NCI-H345 (cell line): ENCODE measurements around the gene CIAPIN1.

Experiments used
- DNase-seq: peaks from one replicate; lab custom pipeline; 2025; lab: John Stamatoyannopoulos, UW

CIAPIN1 gene

DNA sequence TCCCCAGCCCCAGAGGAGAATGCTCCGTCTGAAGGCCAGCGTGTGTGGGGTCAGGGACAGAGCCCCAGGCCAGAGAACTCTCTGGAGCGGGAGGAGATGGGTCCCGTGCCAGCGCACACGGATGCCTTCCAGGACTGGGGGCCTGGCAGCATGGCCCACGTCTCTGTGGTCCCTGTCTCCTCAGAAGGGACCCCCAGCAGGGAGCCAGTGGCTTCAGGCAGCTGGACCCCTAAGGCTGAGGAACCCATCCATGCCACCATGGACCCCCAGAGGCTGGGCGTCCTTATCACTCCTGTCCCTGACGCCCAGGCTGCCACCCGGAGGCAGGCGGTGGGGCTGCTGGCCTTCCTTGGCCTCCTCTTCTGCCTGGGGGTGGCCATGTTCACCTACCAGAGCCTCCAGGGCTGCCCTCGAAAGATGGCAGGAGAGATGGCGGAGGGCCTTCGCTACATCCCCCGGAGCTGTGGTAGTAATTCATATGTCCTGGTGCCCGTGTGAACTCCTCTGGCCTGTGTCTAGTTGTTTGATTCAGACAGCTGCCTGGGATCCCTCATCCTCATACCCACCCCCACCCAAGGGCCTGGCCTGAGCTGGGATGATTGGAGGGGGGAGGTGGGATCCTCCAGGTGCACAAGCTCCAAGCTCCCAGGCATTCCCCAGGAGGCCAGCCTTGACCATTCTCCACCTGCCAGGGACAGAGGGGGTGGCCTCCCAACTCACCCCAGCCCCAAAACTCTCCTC is 64.5 kb downstream of the CIAPIN1 start:
- no peak for DNase-seq

- no peak for DNase-seq
These were observed 65.2 kb downstream of the CIAPIN1 start for GRCh38 chr16:57381791-57382534.

GRCh38 chr16:57380671-57381462 is 66.3 kb downstream of the CIAPIN1 start:
- no peak for DNase-seq

DNA sequence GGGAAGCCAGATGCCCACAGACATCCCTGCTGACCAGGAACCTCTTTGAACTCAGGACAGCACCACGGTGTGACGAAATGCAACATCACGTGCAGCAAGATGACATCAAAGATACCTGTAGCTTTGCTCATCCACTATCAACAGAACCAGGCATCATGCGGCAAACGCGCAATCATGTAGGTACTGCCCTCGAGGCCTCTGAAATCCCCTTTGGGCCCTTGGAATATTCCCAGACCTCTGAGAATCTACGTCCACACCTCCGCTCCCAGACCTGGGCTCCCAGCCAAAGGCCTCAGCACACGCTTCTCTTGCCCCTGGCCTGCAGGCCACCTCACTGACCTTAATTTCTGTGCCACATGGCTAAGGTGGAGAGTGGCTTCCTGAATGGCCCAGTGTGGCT is 67.6 kb downstream of the CIAPIN1 start:
- no peak for DNase-seq
